GDM1 (cell line): ENCODE measurements around the gene DOC2B.

Experiments used
- DNase-seq: peaks from one replicate; lab custom pipeline; 2025; lab: John Stamatoyannopoulos, UW

Gene DOC2B

DNA sequence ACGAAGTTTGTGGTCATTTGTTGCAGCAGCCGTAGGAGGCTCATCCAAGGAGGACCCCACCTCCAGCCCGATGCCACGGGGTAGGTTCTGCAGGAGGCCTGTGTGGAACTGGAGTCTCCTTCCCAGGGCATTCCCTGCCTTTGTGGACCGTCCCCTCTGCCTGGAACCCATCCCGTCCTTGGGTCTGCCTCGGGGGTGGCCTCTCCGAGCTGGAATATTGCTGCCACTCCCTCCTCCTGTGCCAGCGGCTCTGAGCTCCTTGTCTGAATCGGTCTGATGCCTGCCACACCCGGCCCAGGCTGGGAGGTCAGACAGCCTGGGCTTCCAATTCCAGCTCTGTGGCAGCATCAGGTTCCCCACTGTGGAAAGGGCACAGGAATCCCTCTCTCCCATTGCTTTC is 18.8 kb downstream of the DOC2B start:
- no peak for DNase-seq

DNA sequence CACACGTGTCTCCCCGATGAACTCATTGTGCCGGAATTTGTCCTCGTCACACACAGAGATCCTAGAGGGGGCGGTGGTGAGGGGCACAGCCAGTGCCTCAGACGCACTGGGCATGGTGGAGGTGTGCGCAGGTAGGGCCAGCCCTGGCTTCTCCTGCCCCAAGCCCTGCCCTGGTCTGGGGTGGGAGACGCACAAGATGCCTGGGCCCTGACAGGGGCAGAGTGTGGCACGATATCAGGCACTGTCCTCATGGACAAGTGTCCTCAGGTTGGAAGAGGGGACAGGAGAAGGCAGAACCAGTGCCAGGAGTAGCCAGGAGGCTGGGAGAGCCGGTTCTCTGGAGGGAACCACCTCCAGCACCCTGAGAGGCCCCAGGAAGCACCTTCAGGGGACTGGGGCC is 20.0 kb downstream of the DOC2B start:
- DNase-seq = no peak

DNA sequence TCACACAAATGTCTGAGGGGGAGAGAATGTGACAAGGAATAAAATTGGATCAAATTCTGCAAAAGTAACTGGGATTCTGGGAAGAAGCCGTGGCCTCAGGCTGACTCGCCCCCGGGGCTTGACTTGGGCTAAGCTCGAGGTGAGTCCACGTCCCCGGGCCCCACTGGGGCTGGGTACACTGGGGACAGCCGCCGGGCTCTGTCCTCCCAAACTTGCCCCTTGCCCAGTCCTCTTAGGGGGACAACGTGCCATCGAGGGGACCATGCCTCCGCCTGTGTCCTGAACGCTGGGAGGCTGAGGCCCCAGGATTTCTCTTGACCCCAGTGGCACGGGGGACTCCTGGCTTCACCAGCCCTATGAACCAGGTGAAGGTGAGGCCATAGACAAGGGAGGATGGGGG is 21.1 kb downstream of the DOC2B start:
- DNase-seq = no peak

DNA sequence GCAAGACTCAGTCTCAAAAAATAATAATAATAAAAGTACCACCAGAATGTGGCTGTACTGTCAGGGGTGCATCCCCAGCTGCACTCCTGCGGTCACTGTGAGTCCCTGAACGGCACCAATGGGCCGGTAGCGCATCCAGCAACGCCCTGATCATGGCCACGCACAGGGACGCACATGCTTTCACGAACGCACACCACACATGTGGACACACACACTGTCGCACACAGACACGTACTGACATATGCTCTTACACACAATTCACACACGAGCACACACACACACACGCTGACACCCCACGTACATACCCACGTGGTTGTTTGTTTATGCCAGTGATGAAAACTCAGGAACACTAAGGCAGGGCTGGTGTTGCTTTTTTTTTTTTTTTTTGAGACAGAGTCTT is 21.8 kb downstream of the DOC2B start:
- DNase-seq = no peak

DNA sequence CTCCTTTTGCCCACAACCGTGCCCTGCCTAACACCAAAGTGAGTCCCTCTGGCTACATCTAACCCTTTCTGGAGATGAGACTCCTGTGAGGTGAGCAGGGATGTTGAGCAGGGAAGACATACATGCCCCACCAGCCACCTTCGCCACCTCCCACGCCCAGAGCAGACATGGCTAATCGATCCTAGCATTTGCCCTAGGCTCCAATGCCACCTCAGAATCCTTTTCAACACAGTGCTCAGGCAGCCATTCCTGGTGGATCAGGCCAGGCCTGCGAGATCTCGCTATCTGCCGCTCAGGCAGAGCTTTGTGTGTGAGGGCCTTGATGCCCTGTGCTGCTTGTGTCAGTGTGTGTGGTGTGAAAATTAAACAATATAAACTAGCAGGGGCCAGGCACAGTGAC is 23.1 kb downstream of the DOC2B start:
- DNase-seq = no peak

DNA sequence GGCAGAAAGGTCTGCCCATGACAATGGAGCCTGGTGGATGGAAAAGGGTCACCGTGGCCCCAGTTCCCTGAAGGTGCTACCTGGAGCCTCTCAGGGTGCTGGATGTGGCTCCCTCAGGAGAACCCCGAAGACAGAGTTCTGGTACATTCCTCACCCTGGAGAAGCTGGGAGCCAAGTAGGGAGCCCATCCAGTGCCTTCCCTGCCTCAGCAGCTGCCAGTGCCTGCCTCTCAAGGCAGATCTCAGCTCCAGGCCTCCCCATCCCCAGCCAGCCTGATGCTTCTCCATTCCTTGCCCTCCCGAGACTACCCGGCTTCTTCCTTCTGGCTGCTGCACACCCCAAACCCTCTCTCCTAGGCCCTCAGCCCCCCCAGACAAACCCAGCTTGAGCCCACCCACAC is 23.5 kb downstream of the DOC2B start:
- no peak for DNase-seq

DNA sequence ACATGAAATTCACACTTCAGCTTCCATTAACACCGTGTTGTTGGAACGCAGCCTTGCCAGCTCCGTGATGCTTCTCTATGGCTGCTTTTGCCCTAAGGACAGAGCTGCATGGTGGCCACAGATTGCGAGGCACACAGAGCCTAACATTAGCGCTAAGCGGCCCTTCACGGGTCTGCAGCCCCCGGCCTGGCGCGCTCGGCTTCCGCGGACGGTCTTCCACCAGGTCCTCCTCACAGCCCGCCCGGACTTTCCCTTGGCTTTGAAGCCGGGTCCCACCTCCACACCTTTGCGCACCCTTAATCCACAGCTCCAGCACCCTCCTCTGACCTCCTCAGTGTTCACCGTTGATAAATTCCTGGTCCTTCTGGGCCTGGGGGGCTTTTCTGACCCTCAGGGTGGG is 24.5 kb downstream of the DOC2B start:
- no peak for DNase-seq

DNA sequence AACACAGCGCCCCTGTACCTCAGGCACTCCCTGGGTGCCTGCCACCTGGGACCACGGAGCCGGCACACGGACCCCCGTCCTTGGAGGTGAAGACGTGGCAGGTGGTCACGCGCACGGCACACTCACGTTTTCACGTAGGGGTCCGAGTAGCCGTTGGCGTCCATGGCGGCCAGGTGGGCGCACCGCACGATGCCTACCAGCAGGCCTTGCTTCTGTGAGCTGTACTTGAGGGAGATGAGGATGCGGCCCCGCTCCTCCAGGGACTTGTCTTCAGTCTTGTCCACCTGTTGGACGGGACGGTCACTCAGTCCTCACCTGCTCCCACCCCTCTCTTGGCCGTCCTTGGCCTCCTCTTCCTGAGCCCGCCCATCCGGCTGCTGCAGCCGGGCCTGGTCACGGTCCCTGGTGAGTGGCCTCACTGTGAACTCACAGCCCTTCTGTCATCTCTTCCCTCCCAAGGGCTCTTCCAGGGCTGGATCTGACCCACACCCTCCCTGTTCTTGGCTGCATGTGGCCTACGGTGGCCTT is 25.3 kb downstream of the DOC2B start:
- DNase-seq = no peak

DNA sequence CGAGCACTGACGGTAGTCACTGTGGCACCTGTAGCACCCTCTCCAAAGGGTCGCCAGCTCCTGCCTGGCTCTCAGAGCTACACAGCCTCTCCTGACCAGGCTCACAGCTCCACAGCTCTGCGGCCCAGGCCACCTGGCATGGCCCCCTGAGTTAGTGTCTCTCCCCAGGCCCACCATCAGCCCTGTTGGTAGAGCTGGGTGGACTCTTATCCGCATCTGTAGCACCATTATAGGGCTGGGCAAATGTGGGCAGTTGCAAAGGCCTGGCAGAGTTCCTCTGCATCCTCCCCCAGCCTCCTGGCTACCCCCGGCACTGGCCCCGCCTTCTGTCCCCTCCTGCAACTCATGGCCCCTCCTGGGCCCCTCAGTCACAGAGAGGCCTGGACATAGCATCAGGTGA is 25.9 kb downstream of the DOC2B start:
- no peak for DNase-seq

DNA sequence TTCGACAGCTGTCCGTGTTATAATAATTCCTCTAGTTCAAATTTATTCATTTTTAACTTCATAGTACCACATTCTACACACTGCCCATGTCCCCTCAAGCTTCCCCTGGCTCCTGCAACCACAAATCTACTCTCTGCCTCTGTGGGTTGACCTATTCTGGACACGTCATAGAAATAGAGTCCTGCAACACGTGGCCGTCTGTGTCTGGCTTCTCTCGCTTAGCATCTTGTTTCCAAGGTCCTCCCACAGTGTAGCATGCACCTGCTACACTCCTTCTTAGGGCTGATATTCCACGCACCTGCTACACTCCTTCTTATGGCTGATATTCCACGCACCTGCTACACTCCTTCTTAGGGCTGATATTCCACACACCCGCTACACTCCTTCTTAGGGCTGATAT is 27.6 kb downstream of the DOC2B start:
- DNase-seq = no peak

DNA sequence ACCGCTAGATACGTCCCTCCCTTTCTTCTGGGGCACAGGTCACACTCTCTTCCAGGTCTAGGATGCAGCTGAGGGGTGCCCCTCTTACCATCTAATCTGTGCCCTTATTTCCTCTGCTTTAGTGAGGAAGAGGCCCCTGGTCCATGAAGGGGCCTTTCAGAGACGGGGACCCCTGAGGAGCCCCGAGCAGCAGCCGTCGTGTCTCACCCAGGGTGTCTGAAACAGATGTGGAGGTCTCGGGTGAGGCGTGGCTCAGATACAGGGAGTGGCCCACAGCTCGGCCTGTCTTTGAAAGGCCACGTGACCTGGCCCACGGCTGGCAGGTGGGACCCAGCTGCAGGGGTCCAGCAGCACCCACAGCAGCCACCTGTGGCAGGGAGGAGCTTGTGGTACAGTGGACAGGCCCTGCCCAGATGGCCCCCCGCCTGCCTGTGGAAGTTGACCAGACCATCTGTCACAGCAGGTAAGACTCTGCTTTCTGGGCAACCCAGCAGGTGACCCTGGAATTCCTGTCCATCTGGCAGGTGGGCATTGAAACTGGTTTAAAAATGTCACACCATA is 28.5 kb downstream of the DOC2B start:
- no peak for DNase-seq

DNA sequence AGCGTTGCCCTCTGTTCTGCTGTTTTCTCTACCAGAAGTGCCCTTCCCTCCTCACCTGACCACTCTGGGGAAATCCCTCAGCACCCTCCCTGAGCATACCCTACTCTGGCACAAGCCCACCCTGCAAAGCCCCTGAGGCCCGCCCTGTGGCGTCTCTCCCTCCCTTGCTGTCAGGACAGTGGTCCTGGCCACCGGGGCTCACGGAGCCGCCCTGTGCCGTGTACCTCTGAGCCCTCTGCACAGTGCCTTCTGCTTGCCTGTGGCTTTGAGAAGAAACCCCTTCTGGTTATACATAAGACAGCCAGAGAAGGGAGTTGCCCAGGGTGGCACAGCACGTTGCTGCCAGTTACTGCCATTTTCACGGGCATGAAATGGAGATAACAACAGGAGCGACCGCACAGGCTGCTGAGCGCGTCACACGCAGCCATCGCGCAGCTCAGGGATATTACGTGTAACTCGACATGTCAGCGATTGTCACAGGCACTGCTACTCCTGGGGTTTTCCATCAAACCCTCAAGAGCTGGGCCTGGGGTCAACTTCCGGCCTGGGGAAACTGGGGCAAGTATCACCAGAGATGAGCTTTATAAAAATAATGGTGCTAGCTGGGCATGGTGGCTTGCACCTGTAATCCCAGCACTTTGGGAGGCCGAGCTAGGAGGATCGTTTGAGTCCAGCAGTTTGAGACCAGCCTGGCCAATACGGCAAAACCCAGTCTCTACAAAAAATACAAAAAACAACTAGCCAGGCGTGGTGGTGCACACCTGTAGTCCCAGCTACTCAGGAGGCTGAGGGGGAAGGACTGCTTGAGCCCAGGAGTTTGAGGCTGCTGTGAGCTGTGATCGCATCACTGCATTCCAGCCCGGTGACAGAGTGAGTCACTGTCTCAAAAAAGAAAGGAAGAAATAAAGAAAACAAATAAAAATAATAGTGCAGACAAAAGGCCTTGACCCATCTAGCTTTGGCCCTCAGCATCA is 29.3 kb downstream of the DOC2B start:
- no peak for DNase-seq

DNA sequence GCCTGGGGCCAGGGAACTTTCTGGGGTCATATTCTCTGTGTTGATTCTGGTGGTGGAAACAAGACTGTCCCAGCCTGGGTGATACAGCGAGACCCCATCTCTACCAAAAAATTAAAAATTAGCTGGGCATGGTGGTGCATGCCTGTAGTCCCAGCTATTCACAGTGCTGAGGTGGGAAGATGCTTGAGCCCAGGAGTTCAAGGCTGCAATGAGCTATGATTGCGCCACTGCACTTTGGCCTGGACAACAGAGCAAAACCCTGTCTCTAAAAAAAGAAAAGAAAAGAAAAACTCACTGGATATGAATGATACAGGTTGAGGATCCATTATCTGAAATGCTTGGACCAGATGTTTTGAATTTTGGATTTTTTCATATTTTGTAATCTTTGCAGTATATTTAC is 30.4 kb downstream of the DOC2B start:
- DNase-seq = no peak

DNA sequence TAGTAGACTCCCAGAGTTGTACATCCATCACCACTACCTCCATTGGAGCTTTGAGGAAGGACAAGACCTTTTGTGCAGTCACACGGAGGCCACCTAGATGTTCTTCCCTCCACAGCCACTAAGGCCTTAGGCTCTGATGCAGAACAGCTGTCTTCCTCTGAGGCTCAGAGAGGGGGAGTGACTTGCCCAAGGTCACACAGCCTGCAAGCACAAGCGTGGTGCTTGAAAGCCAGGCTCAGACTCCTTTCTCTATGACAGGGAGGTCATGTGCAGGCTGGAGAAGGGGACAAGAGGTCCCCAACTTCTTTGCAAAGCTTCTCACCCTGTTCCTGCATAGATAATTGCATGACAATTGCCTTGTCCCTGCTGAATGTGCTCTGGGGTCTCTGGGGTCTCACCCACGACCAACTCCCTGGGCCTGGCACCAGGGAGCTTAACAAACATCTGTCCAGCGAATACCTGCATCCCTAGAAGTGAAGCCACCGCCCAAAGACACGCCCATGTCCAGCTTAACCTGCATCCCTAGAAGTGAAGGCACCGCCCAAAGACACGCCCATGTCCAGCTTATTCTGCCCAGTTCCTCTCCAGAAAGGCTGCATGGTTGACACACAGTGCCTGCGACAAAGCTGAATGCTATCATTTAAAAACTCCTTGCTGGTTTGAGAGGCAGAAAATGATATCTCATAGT is 31.4 kb downstream of the DOC2B start:
- DNase-seq = no peak

DNA sequence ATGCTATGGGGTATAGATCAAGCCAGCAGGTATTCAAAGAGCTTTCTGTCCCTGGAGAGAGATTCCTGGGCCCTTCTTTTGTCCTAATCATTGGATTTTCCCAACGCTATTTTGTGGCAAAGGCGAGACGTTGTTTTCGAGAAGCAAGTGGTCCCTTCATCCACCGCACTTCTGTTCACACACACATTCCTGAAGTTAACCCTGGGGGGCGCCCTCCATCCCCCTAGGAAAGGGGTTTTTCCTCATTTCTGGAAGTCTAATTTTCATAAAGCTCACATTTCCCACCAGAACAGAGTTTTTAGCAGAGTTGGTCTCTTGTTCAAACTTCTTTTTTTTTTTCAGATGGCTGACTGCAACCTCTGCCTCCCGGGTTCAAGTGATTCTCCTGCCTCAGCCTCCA is 32.2 kb downstream of the DOC2B start:
- DNase-seq = no peak

DNA sequence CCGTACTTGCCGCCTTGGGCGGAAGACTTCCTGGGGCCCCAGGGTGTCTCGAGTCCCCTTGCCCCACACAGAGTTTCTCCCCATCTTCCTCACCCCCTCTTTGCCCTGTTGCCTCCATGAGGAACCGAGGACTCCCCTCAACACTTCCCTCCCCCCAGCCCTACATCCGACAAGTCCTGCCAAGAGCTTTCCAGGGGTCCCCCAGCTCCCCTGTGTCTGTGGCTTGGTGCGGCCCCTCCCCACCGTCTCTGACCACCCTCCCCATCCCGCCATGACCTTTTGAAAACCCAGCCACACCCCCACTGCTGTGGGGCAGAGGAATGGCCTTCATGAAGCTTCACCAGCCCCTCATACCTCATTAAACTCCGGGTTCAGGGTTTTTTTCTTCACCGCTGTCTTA is 32.7 kb downstream of the DOC2B start:
- DNase-seq = no peak

DNA sequence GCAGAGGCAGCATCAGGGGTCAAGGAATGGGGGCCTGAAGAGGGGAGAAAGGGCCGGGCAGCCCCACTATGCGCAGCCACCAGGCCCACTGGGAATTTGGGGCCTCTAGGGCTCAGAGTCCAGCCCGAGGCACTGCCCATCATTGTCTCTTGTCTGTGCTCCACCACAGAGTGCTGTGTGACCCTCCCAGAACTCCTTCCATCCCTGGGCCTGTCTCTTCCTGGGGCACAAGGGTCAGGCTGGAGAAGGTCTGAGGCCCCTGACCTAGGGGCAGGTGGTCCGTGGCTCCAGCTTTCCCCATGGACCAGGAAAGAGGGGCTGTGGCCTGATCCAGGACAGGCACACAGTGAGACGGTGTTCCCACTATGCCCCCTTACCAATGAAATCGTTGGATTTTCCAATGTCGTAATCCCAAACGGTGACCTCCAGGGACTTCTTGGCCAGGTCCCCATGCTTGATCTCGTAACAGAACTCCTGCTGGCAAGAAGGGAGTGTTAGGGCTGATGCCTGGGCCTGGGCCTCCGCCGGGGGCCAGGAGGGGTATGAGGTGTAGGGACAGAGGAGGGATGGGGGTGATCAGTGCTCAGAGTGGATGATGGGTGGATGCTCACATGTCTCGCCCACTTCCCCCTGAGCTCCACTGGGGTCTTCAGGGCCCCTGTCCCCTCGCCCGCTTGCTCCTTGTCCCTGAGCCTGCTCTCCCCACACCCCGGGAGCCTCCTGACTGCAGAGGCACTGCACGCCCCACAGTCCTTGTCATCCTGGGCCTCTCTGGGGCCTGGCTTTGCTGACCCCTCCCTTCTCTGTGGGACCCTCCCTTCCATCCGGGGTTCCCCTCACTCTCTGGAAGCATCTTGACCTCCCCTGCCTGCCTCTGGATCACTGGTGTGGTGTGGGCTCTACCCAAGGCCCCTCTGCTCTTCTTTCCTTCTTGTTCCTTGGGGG is 33.4 kb downstream of the DOC2B start:
- DNase-seq = no peak

DNA sequence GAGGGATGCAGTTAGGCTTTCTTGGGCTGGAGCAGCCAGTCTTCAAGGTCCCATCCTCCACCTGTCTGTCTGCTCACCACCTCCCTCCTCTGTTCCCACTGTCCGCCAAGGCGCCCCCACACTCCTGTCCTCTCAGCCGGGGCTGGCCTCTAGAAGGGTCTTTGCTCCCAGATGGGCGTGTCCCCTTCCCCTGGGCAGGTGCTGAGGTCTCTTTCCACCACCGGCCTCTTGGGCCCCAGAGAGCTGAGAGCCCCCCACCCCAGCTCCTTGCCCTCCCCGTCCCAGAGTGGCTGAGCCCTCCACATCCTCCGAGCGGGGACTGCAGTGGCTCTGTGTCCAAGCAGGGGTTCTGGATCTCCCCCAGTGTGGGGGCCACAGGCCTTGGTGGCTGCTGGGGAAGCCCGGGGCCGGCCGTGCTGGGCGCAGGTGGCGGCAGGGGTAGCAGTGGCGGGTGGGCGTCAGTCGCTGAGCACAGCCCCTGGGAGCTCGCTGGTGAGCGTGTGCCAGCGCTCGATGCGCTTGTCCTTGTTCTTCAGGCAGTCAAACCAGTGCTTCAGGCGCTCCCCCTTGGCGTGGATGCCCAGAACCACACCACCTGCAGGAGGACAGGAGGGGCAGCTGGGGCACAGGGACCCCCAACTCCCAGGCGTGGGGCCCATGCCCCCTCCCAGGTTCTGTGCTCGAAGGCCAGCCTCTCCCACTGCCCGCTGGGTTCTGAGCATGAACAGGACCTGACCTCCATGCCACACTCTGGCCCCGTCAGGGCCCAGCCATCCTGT is 34.3 kb downstream of the DOC2B start:
- no peak for DNase-seq

DNA sequence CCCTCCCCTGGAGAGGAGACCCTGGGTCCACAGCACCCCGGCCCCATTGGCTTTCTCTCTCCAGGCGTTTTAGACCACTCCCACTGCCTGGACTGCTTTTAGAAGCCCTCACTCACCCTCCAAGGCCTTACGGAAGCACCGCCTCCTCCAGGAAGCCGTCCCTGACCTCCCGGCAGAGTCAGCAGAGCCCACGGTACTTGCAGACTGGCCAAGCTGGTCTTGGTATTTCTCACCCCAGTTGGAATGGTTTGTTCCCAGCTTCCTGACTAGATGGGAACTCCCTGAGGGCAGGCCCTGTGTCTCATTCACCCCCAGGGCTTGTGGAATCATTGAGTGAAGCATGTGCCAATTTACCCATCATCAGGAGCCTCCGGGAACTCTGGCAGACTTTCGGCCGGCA is 34.9 kb downstream of the DOC2B start:
- no peak for DNase-seq

DNA sequence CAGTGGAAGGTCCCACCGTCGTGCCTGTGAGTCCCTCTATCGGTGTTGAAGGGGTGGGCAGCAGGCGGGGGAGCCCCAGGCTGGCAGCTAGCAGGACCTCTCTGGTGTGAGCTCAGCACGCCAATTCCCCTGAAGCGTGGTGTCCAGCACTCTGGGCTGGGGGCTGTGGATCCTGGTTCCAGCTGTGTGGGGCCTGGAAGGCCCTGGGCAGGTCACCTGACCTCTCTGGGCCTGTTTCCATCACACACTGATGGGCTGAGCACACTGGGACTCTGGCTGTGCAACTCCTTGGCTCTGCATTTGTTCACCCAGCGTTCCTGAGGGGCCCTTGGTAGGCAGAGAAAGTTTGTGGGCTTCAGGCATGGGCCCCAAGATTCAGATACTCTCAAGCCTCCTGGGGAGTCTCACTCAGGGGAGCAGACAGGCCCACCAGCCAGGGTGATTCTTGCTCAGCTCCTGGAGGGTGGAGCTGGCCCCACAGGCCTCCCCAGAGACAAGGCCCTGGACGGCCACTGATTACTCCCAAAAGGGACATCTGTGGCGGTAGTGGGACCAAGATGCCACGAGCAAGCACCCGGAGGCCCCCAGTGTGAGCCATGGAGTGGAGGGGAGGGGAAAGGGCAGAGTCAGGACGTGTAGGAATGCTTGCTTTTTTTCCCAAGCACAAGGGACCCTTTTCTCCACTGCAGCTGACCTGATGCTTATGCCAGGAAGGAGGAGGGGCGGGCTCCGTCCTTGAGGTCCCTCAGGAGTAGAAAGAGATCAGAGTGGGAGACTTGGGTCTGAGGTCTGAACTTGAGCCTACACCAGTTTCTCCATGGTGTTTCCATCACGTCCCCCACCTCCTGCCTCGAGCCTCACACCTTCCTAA is 35.5 kb downstream of the DOC2B start:
- no peak for DNase-seq
